Body of pancreas (tissue), 4 donors: ENCODE results near the gene UGT2A2.

ENCODE experiments used
- POLR2A ChIP-seq, 3 donors: fragments of 450-650 bp; IDR thresholded peaks; one replicate each; pipeline ENCODE4 v1.6.1; 2016; ENCODE audit warnings: antibody characterized with exemption in 3 of 3, mild to moderate bottlenecking in 2 of 3
- TF ChIP-seq, protein P1 (sequence below), 7 experiments: fragments of 450-650 bp in 4 of 7; fragments of 200-600 bp in 3 of 7; sonication (generic) in 3 of 7; IDR thresholded peaks; one replicate each; pipeline ENCODE4 v1.5.1; 2016 to 2019; ENCODE audit warnings: antibody characterized with exemption in 7 of 7

DNA sequence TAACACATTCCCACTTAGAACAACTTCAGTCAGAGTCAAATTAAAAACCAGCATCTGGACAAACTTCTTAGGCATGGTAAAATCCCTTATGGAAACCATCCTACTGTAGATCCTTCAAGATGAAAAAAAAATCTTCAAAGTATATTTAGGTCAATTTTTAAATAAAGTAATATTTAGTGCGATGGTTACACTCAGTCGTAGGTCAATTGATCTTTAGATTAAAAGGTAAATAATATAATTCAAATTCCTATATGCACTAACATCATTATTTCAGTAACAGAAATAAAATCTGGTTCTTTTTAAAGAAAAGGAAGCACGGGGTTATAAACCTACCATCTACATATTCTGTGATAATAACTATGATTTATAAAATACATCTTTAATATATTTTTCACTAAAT is at the start of gene UGT2A2:
- TF ChIP-seq, protein P1, sequence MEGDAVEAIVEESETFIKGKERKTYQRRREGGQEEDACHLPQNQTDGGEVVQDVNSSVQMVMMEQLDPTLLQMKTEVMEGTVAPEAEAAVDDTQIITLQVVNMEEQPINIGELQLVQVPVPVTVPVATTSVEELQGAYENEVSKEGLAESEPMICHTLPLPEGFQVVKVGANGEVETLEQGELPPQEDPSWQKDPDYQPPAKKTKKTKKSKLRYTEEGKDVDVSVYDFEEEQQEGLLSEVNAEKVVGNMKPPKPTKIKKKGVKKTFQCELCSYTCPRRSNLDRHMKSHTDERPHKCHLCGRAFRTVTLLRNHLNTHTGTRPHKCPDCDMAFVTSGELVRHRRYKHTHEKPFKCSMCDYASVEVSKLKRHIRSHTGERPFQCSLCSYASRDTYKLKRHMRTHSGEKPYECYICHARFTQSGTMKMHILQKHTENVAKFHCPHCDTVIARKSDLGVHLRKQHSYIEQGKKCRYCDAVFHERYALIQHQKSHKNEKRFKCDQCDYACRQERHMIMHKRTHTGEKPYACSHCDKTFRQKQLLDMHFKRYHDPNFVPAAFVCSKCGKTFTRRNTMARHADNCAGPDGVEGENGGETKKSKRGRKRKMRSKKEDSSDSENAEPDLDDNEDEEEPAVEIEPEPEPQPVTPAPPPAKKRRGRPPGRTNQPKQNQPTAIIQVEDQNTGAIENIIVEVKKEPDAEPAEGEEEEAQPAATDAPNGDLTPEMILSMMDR (IDR thresholded peaks at IDR 0.05), result no peak
- no peak for TF ChIP-seq POLR2A (IDR thresholded peaks at IDR 0.05)
